Fibroblast of villous mesenchyme (primary cell): Measurements from ENCODE around the gene IRF8. TPM values are rescaled to one million over a fixed set of nuclear protein-coding genes. Genes with fewer than 3 reads are reported as not detected.

ENCODE experiments used
- DNase-seq: peaks from one replicate; pipeline ENCODE4 v3.0.0-alpha.2; 2010; ENCODE audit warnings: low read depth
- H3K4me3 ChIP-seq: 2 replicates; pipeline ENCODE4 v1.5.1; 2011; ENCODE audit warnings: low read depth, mild to moderate bottlenecking, low read length
- CTCF ChIP-seq: IDR thresholded peaks from 2 replicates; pipeline ENCODE4 v1.5.1; 2012; ENCODE audit warnings: low read depth, mild to moderate bottlenecking, low read length; ENCODE audit not compliant: insufficient read depth
- total RNA-seq: library from RNA; depleted of rRNA; stranded (reverse); fragments of >200 nt; gene quantifications from 2 replicates; pipeline ENCODE4 v1.2.3, GENCODE V29; 2012

The IRF8 gene
- total RNA-seq, 1 donor = not detected

- no peak overlapping the region for H3K4me3 ChIP-seq
- no peak for TF ChIP-seq CTCF
- DNase-seq = no peak
Observed at GRCh38 chr16:85956426-85956825, 57.5 kb downstream of the IRF8 start.

- H3K4me3 ChIP-seq = no peak overlapping the region
- no peak for TF ChIP-seq CTCF
- no peak for DNase-seq
Observed at GRCh38 chr16:85958731-85959130, 59.8 kb downstream of the IRF8 start.

GRCh38 chr16:85959686-85960085 is 60.7 kb downstream of the IRF8 start:
- DNase-seq = no peak
- no peak overlapping the region for H3K4me3 ChIP-seq
- TF ChIP-seq CTCF = no peak

- no peak for TF ChIP-seq CTCF
- DNase-seq = no peak
- no peak overlapping the region for H3K4me3 ChIP-seq
Observed at GRCh38 chr16:85960486-85961046, 61.6 kb downstream of the IRF8 start.

- H3K4me3 ChIP-seq = no peak overlapping the region
- DNase-seq = no peak
- TF ChIP-seq CTCF = no peak
Observed at GRCh38 chr16:85961988-85962915, 63.3 kb downstream of the IRF8 start.

- TF ChIP-seq CTCF = no peak
- DNase-seq = peak; percentile 49
- no peak overlapping the region for H3K4me3 ChIP-seq
Observed at GRCh38 chr16:85963753-85964285, 64.9 kb downstream of the IRF8 start.
